Measurements from ENCODE around the gene DGKG.

- TF ChIP-seq POLR2A (IDR thresholded peaks at IDR 0.05; ENCODE audit: low read length) (no peak), GATA1 (IDR thresholded peaks at IDR 0.05; ENCODE audit: low read depth, low read length) (no peak)
These were observed 100.4 kb downstream of the DGKG start for GRCh38 chr3:186261638-186262037.
